HL-60/S4 (cell line): Measurements from ENCODE around the gene TMC1.

Experiments
- in situ Hi-C: fragments of 300-500 bp; cut with MboI; formaldehyde crosslinking; loops from 2 replicates; pipeline ENCODE4 v1.14.3; 2022; ENCODE audit warnings: low sequenced_read_pairs

Gene TMC1

GRCh38 chr9:72599874-72600534, 78.6 kb downstream of the TMC1 start:
- in situ Hi-C loops = loop anchor here (10.0 kb wide), 1 partner anchor 55 kb away; no protein-coding TSS in a partner anchor

GRCh38 chr9:72600671-72601070, 79.3 kb downstream of the TMC1 start:
- in situ Hi-C loops = loop anchor here (10.0 kb wide), 1 partner anchor 56 kb away; no protein-coding TSS in a partner anchor

GRCh38 chr9:72601615-72602014, 80.2 kb downstream of the TMC1 start:
- in situ Hi-C loops = loop anchor here (10.0 kb wide), 1 partner anchor 57 kb away; no protein-coding TSS in a partner anchor

DNA sequence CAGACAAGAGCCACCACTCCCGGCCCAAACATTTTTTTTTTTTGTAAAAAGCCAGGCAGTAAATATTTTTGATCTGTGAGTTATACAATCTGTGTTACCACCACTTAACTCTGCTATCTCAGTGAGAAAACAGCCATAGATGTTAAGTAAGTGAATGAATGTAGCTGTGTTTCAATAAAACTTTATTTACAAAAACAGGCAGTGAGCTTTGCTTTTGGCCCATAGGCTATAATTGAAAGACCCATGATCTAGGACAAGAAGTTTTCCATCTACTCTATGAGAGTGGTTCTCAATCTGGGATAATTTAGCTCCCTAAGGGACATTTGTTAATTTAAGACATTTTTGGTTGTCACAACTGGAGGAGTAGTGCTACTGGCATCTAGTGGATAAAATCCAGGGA, 91.0 kb downstream of the TMC1 start:
- in situ Hi-C loops = no loop called here

- in situ Hi-C loops = no loop called here
Measured at GRCh38 chr9:72614067-72614466, 92.7 kb downstream of the TMC1 start.

DNA sequence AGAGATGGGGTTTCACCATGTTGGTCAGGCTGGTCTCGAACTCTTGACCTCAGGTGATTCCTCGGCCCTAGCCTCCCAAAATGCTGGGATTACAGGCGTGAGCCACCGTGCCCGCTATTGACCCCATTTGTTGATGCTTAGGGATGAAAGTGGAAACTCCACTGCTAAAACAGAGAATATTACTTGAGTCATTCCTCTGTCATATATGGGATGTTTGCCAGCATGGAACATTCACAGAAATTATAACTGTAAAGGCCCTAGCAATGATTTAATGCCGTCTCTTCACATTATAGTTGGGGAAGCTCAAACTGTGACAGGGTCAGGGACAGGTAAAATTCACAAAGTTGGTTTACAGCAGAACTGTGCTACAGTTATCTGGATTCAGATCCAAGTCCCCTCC, 94.5 kb downstream of the TMC1 start:
- in situ Hi-C loops = no loop called here

- in situ Hi-C loops = no loop called here
Measured at GRCh38 chr9:72618811-72619210, 97.4 kb downstream of the TMC1 start.

- in situ Hi-C loops = no loop called here
Measured at GRCh38 chr9:72622186-72622585, 100.8 kb downstream of the TMC1 start.

- in situ Hi-C loops = no loop called here
Measured at GRCh38 chr9:72623156-72623555, 101.7 kb downstream of the TMC1 start.

DNA sequence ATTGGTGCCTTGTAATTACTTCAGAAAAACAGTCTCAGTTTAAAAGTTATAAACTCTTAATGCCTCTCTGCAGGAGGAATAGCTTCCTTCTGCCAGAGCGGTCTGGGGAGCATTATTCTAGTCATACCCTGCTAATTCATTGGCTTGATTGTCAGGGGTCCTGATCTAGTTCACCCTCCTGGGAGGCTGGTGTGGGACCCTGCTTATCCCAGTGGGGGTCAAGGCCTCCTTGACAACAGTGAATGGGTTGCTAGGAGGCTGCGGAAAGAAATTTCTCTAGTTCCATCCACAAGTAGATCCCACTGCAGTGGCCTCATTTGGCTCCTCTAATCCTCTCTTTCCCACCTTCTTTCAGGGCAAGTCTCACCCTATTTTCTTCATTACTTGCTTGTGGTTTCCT, 105.7 kb downstream of the TMC1 start:
- in situ Hi-C loops = no loop called here

DNA sequence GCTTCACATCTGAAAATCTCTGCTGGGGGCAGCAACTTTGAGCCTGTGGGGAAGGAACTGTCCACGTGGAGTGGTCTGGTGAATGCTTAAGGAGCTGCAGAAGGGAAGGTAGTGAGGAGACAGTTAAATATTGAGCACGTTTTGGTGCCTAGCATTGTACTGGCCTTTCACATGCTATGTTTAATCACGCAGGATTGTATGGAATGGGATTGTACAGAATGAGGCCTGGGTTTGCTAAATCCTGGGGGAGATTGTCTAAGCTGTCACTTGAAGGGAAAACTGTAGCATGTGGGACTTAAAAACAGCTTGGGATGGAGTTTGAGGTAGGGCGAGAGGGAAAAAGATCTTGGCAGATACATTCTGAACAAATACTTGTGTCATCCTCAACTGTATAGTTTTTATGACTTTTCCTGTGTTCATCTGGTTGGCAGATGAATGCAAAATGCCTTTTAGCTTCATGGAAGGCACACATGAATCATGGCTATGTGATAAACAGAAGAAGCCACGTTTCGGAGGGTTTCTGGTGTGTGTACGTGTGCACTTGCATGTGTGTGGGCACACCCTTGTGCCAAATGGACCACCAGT, 106.6 kb downstream of the TMC1 start:
- in situ Hi-C loops = no loop called here

- in situ Hi-C loops = no loop called here
Measured at GRCh38 chr9:72633966-72634365, 112.6 kb downstream of the TMC1 start.

GRCh38 chr9:72635197-72635596, 113.8 kb downstream of the TMC1 start:
- in situ Hi-C loops = no loop called here

- in situ Hi-C loops = no loop called here
Measured at GRCh38 chr9:72636621-72637020, 115.2 kb downstream of the TMC1 start.

DNA sequence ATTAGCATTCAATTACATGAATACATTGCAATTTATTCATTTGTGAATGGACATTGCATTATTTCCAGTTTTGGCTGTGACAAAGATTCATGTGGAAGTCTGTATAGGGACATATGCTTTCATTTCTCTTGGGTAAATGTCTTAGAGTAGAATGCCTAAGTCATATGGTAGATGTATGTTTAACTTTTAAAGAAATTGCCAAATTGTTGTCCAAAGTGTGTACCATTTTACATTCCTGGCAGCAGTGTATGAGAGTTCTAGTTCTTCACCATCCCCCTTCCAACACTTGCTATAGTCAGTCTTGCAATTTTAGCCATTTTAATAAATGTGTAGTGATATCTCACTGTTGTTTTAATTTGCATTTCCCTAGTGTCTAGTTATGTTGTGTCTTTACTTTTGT, 122.2 kb downstream of the TMC1 start:
- in situ Hi-C loops = no loop called here

DNA sequence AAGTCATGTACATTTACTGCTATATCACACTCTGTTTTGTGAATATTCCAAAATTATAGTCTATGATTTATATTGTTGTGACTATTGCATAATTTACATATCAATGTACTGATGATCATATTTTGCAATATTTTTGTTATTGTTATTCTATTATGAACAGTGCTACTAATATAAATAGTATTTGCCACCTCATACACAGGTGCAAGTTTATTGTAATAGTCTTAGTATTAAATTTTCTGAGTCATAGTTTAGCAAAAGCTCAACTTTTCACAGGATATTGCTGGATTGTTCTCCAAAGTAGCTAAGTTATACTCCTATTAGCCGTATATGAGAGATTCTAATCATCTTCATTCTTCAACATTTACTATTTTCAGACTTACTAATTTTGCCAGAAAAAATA, 124.7 kb downstream of the TMC1 start:
- in situ Hi-C loops = no loop called here

GRCh38 chr9:72648324-72649126, 127.1 kb downstream of the TMC1 start:
- in situ Hi-C loops = no loop called here

DNA sequence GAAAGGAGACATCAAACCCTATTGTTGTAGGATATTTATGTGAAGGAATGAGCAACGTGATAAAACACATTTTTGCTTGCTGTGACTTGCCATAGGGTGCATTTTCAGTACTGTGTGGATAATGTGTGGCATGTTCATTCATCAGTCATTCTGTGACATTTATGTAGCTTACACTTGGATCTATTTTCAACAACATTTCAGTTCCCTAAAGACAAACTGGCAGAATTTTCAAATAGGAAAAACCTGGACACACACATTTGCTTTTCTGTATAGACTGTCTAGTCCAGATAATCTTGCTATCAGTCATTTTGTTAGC, 127.7 kb downstream of the TMC1 start:
- in situ Hi-C loops = no loop called here

DNA sequence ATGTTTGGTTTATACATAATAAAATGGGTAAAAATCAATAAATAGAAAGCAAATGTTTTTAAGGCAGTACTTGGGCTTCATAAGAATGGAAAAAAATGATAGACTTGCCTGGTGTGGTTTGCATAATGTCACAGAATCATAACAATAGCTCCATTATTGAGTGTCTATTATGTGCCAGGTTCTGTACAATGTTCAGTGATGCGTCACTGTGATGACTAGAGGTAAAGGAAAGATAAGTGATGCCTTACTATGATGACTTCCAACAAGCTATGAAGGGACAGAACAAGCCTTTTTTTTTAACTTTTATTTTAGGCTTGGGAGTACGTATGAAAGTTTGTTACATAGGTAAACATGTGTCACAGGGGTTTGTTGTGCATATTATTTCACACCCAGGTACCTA, 128.8 kb downstream of the TMC1 start:
- in situ Hi-C loops = no loop called here

- in situ Hi-C loops = no loop called here
Measured at GRCh38 chr9:72656021-72656420, 134.6 kb downstream of the TMC1 start.

GRCh38 chr9:72657023-72657422, 135.6 kb downstream of the TMC1 start:
- in situ Hi-C loops = no loop called here

DNA sequence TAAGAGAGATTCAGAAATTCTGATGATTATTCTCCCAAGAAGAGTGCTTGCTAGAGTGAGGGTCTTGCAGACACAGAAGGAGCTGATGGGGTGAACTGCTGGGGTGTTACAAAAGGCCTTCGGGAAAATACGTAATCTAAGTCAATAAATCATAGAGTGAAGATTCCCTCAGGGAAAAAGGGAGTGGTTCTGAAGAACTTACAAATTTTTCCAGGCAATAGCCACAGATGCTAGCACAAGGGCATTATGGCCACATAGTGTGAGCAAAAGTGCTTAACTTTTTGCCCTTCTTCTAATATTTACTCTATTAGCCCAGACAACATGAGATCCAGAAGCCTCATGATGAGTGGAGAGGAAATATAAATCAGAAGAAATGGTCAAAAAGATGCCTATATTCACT, 137.3 kb downstream of the TMC1 start:
- in situ Hi-C loops = no loop called here
